Astrocyte of the cerebellum (primary cell): ENCODE data around the gene EIF4E2.

Experiments
- DNase-seq: peaks from one replicate; pipeline ENCODE4 v3.0.0-alpha.2; 2011; ENCODE audit warnings: low read depth
- H3K4me3 ChIP-seq: 2 replicates; pipeline ENCODE4 v1.5.1; 2011; ENCODE audit warnings: mild to moderate bottlenecking, low read depth, low read length, moderate library complexity
- CTCF ChIP-seq: IDR thresholded peaks from 2 replicates; pipeline ENCODE4 v1.5.1; 2012; ENCODE audit warnings: low read length, low read depth, moderate library complexity, mild to moderate bottlenecking; ENCODE audit errors: missing control alignments
- in situ Hi-C: cut with HindIII; loops from 2 replicates; pipeline ENCODE4 v1.10.0; 2017; ENCODE audit warnings: low sequenced_read_pairs

Gene EIF4E2

GRCh38 chr2:232580648-232580981 lies 30.1 kb downstream of the EIF4E2 start:
- in situ Hi-C loops: no loop called here
- no peak overlapping the region for H3K4me3 ChIP-seq
- TF ChIP-seq CTCF: no peak
- no peak for DNase-seq

- in situ Hi-C loops: no loop called here
- no peak for DNase-seq
- no peak overlapping the region for H3K4me3 ChIP-seq
- no peak for TF ChIP-seq CTCF
Observed at GRCh38 chr2:232581725-232582124, 31.2 kb downstream of the EIF4E2 start.

GRCh38 chr2:232584238-232584637 lies 33.7 kb downstream of the EIF4E2 start:
- in situ Hi-C loops: no loop called here
- H3K4me3 ChIP-seq: no peak overlapping the region
- no peak for DNase-seq

GRCh38 chr2:232586943-232587505 lies 36.5 kb downstream of the EIF4E2 start:
- H3K4me3 ChIP-seq: no peak overlapping the region
- in situ Hi-C loops: no loop called here
- TF ChIP-seq CTCF: no peak
- DNase-seq: no peak

More at GRCh38 chr2:232584238-232584637, 33.7 kb downstream of the EIF4E2 start:
- TF ChIP-seq CTCF: no peak

DNA sequence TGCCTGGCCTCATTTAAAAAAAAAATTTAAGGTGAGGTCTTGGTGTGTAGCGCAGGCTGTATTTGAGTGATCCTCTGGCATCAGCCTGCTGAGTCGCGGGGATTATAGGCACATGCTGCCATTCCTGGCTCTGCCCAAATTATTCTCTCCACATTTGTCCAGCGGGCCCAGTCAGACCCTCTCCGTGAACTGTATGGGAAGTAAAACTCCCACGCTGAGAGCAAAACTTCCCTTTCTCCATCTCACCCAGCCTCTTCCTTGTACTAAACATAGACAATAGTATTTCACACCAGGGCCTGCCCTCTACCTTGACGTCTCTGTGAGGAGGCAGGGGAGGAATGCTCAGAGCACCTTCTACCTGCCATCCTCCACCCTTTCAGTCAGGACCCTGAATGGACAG lies 37.0 kb downstream of the EIF4E2 start:
- in situ Hi-C loops: no loop called here
- no peak overlapping the region for H3K4me3 ChIP-seq
- DNase-seq: no peak
- no peak for TF ChIP-seq CTCF

GRCh38 chr2:232588031-232588430 lies 37.5 kb downstream of the EIF4E2 start:
- no peak for DNase-seq
- in situ Hi-C loops: no loop called here
- no peak overlapping the region for H3K4me3 ChIP-seq
- no peak for TF ChIP-seq CTCF
